ENCODE results near the gene CARD11.
"Not testable (repeated sequence)": the region's sequence is repeated elsewhere in the genome, so short reads cannot be mapped to it uniquely, and the experiment has no call there.

Gene CARD11

DNA sequence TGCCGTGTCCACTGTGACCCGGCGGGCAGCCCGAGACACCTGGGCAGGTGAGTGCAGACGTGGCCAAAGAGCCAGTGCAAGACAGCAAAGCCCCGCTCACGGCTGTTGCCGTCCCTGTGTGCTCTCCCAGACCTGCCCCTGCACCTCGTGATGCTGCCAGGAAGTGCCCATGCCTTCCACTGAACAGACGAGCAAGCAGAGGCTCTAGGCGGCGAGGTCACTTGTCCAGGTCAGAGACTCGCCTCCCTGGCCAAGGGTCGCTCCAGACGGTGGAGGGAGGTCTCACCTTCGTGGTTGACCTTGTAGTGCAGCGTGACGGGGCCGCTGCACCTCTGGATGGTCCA is 121.3 kb downstream of the CARD11 start:
- H3K27me3 ChIP-seq, result no peaks in the 10 kb centered on the region
- H3K27ac ChIP-seq, result no peak overlapping the region
- H3K4me1 ChIP-seq (ENCODE audit: control insufficient read depth in 1 of 2, insufficient read depth in 1 of 2, low read depth in 1 of 2, low read length in 1 of 2), result no peaks in the 10 kb centered on the region
- no peak overlapping the region for H3K4me3 ChIP-seq (ENCODE audit: low read depth in 1 of 2, low read length in 1 of 2)
- H3K9me3 ChIP-seq, result no peaks in the 10 kb centered on the region
- TF ChIP-seq CTCF (IDR thresholded peaks at IDR 0.05), result no peak
- no peaks in the 10 kb centered on the region for H3K36me3 ChIP-seq

GRCh38 chr7:2921653-2922347 is 121.9 kb downstream of the CARD11 start:
- no peaks in the 10 kb centered on the region for H3K4me1 ChIP-seq (ENCODE audit: control insufficient read depth in 1 of 2, insufficient read depth in 1 of 2, low read depth in 1 of 2, low read length in 1 of 2)
- no peak overlapping the region for H3K27ac ChIP-seq
- H3K27me3 ChIP-seq, result no peaks in the 10 kb centered on the region
- H3K36me3 ChIP-seq, result no peaks in the 10 kb centered on the region
- no peak overlapping the region for H3K4me3 ChIP-seq (ENCODE audit: low read depth in 1 of 2, low read length in 1 of 2)
- H3K9me3 ChIP-seq, result no peaks in the 10 kb centered on the region
- TF ChIP-seq CTCF (IDR thresholded peaks at IDR 0.05), result no peak

GRCh38 chr7:2920956-2921652 is 122.6 kb downstream of the CARD11 start:
- H3K4me3 ChIP-seq (ENCODE audit: low read depth in 1 of 2, low read length in 1 of 2), result no peak overlapping the region
- H3K9me3 ChIP-seq, result no peaks in the 10 kb centered on the region
- H3K27ac ChIP-seq, result no peak overlapping the region
- no peaks in the 10 kb centered on the region for H3K27me3 ChIP-seq
- no peak for TF ChIP-seq CTCF (IDR thresholded peaks at IDR 0.05)
- no peaks in the 10 kb centered on the region for H3K4me1 ChIP-seq (ENCODE audit: control insufficient read depth in 1 of 2, insufficient read depth in 1 of 2, low read depth in 1 of 2, low read length in 1 of 2)
- no peaks in the 10 kb centered on the region for H3K36me3 ChIP-seq

DNA sequence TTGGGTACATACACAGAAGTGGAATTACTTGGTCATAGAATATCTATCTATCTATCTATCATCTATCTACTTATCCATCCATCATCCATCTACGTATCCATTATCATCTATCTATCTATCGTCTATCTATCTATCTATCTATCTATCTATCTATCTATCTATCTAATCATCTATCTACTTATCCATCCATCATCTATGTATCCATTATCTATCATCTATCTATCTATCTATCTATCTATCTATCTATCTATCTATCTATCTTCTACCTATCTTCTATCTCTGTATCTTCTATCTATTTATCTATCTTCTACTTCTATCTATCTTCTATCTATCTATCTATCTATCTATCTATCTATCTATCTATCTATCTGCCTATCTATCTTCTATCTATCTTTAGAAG is 123.2 kb downstream of the CARD11 start:
- H3K27ac ChIP-seq; H3K9me3 ChIP-seq; H3K36me3 ChIP-seq; H3K4me1 ChIP-seq (ENCODE audit: control insufficient read depth in 1 of 2, insufficient read depth in 1 of 2, low read depth in 1 of 2, low read length in 1 of 2); H3K27me3 ChIP-seq; H3K4me3 ChIP-seq (ENCODE audit: low read depth in 1 of 2, low read length in 1 of 2): not testable (repeated sequence)

GRCh38 chr7:2920041-2920440 is 123.6 kb downstream of the CARD11 start:
- H3K4me3 ChIP-seq (ENCODE audit: low read depth in 1 of 2, low read length in 1 of 2), result no peak overlapping the region
- H3K36me3 ChIP-seq, result no peaks in the 10 kb centered on the region
- no peak for TF ChIP-seq CTCF (IDR thresholded peaks at IDR 0.05)
- H3K4me1 ChIP-seq (ENCODE audit: control insufficient read depth in 1 of 2, insufficient read depth in 1 of 2, low read depth in 1 of 2, low read length in 1 of 2), result no peaks in the 10 kb centered on the region
- no peaks in the 10 kb centered on the region for H3K27me3 ChIP-seq
- H3K9me3 ChIP-seq, result no peaks in the 10 kb centered on the region
- no peak overlapping the region for H3K27ac ChIP-seq

DNA sequence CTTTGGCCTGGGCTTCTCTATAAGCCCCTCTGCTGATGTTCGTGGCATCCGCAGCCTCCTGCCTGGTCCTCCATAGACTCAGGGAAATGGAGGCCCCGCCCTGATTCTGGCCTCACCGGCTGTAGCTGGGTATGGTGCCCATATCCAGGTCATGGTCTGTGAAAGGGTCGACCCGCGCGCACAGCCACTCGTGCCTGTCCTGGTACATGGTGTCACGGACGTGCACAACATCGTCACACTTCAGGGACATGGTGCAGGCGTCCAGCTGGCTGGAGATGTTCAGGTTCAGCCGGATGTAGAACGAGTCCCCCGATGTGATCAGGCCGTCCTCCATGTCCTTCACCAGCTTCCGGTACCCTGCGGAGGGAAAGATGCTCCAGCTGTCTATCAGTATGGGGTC is 124.4 kb downstream of the CARD11 start:
- Histone ChIP-seq H3K36me3 (no peaks in the 10 kb centered on the region), H3K9me3 (no peaks in the 10 kb centered on the region), H3K27me3 (no peaks in the 10 kb centered on the region), H3K4me3 (ENCODE audit: low read depth in 1 of 2, low read length in 1 of 2) (no peak overlapping the region), H3K27ac (no peak overlapping the region), H3K4me1 (ENCODE audit: control insufficient read depth in 1 of 2, insufficient read depth in 1 of 2, low read depth in 1 of 2, low read length in 1 of 2) (no peaks in the 10 kb centered on the region)
- no peak for TF ChIP-seq CTCF (IDR thresholded peaks at IDR 0.05)
